ENCODE results near the gene IPO4. TPM values are rescaled to one million over a fixed set of nuclear protein-coding genes. Genes with fewer than 3 reads are reported as not detected.

Gene IPO4
- total and polyA plus RNA-seq, 2 of the 13 experiments (the other 11 are each of a cell fraction or from before 2014, with no cell fraction given), result 39.0 to 179 TPM

DNA sequence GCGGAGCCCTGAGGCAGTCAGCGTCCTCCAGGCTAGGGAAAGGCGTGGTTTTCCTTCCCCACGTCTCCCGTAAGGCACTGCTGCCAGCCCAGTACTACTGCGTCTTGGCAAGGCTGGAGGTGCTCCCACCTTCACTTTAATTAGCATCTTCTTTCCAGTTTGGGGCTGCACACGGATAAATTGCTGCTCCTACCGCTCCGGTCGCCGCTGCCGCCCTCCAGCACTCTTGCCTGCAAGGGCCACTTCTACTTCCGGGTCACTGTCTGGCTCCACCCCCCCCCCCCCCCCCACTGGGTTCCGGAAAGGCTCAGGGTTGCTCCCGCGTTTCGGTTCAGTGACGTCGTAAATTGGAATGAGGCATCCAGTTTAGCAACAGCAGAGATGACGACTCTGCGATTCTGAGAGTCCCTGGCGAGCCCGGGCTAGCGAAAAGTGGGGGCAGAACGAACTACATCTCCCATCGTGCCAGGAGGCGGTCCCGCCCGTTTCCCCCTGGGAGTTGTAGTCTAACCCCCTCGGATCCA lies 43.6 kb upstream of the IPO4 start, which contains the start of gene NEDD8 (continued):
- TF ChIP-seq, protein P1, sequence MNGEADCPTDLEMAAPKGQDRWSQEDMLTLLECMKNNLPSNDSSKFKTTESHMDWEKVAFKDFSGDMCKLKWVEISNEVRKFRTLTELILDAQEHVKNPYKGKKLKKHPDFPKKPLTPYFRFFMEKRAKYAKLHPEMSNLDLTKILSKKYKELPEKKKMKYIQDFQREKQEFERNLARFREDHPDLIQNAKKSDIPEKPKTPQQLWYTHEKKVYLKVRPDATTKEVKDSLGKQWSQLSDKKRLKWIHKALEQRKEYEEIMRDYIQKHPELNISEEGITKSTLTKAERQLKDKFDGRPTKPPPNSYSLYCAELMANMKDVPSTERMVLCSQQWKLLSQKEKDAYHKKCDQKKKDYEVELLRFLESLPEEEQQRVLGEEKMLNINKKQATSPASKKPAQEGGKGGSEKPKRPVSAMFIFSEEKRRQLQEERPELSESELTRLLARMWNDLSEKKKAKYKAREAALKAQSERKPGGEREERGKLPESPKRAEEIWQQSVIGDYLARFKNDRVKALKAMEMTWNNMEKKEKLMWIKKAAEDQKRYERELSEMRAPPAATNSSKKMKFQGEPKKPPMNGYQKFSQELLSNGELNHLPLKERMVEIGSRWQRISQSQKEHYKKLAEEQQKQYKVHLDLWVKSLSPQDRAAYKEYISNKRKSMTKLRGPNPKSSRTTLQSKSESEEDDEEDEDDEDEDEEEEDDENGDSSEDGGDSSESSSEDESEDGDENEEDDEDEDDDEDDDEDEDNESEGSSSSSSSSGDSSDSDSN (CRISPR knock-in tag; IDR thresholded peaks at IDR 0.05), result peak; percentile 79
- TF ChIP-seq ZNF12 (CRISPR knock-in tag; IDR thresholded peaks at IDR 0.05), result no peak
- no peak; the same call in 1 of the 2 replicates for TF ChIP-seq SNAPC2 (CRISPR knock-in tag; IDR thresholded peaks at IDR 0.05)
- no peak for TF ChIP-seq HDAC6 (IDR thresholded peaks at IDR 0.05; ENCODE audit: low read depth, low read length)
- TF ChIP-seq HMG20A (CRISPR knock-in tag; IDR thresholded peaks at IDR 0.05; ENCODE audit: borderline replicate concordance), result no peak; the same call in 1 of the 2 replicates
- 0 out of 2 replicates have a peak, but pooled peaks have one; percentile 61 for TF ChIP-seq HNRNPL (IDR thresholded peaks at IDR 0.05; ENCODE audit: low read depth, low read length)
- no peak for TF ChIP-seq MTF2 (CRISPR knock-in tag; IDR thresholded peaks at IDR 0.05; ENCODE audit: borderline replicate concordance)
- no peak for TF ChIP-seq ZNF570 (CRISPR knock-in tag; IDR thresholded peaks at IDR 0.05; ENCODE audit: borderline replicate concordance)
- peak; percentile 95 for TF ChIP-seq SUZ12 (IDR thresholded peaks at IDR 0.05; ENCODE audit: low read depth, low read length)
- TF ChIP-seq ZNF710 (CRISPR knock-in tag; IDR thresholded peaks at IDR 0.05; ENCODE audit: borderline replicate concordance), result no peak; the same call in 1 of the 2 replicates
- TF ChIP-seq ZNF629 (CRISPR knock-in tag; conservative IDR thresholded peaks at IDR 0.05), result no peak
- peak; percentile 94 for TF ChIP-seq ZNF564 (CRISPR knock-in tag; IDR thresholded peaks at IDR 0.05)
- TF ChIP-seq ATF3 (CRISPR knock-in tag; IDR thresholded peaks at IDR 0.05), result 0 out of 2 replicates have a peak, but pooled peaks have one; percentile 1
- peak; percentile 100 for TF ChIP-seq ZSCAN31 (CRISPR knock-in tag; IDR thresholded peaks at IDR 0.05; ENCODE audit: low read depth)
- peak; percentile 43; the same call in 1 of the 2 replicates for TF ChIP-seq ZFP36L2 (CRISPR knock-in tag; IDR thresholded peaks at IDR 0.05)
- TF ChIP-seq, protein P2, sequence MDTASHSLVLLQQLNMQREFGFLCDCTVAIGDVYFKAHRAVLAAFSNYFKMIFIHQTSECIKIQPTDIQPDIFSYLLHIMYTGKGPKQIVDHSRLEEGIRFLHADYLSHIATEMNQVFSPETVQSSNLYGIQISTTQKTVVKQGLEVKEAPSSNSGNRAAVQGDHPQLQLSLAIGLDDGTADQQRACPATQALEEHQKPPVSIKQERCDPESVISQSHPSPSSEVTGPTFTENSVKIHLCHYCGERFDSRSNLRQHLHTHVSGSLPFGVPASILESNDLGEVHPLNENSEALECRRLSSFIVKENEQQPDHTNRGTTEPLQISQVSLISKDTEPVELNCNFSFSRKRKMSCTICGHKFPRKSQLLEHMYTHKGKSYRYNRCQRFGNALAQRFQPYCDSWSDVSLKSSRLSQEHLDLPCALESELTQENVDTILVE (CRISPR knock-in tag; IDR thresholded peaks at IDR 0.05), result no peak
- TF ChIP-seq CHD2 (IDR thresholded peaks at IDR 0.05; ENCODE audit: low read depth, low read length), result peak; percentile 51; the same call in 1 of the 2 replicates
- no peak; the same call in 1 of the 2 replicates for TF ChIP-seq ZNF235 (CRISPR knock-in tag; IDR thresholded peaks at IDR 0.05; ENCODE audit: borderline replicate concordance)
- TF ChIP-seq PHF21A (CRISPR knock-in tag; IDR thresholded peaks at IDR 0.05), result no peak; the same call in 1 of the 2 replicates
- TF ChIP-seq ZNF468 (CRISPR knock-in tag; IDR thresholded peaks at IDR 0.05), result 0 out of 2 replicates have a peak, but pooled peaks have one; percentile 70
- no peak for TF ChIP-seq GTF3A (CRISPR knock-in tag; conservative IDR thresholded peaks at IDR 0.05)
- TF ChIP-seq ZNF674 (CRISPR knock-in tag; IDR thresholded peaks at IDR 0.05; ENCODE audit: low read depth), result peak; percentile 97; the same call in 1 of the 2 replicates
- peak; percentile 100 for TF ChIP-seq ZNF605 (CRISPR knock-in tag; IDR thresholded peaks at IDR 0.05)
- peak; percentile 84; the same call in 1 of the 2 replicates for TF ChIP-seq SMAD9 (CRISPR knock-in tag; IDR thresholded peaks at IDR 0.05)
- peak; percentile 73 for TF ChIP-seq ZFY (CRISPR knock-in tag; IDR thresholded peaks at IDR 0.05)
- TF ChIP-seq ZNF773 (CRISPR knock-in tag; IDR thresholded peaks at IDR 0.05; ENCODE audit: borderline replicate concordance), result no peak
- TF ChIP-seq ZNF160 (CRISPR knock-in tag; IDR thresholded peaks at IDR 0.05), result no peak

All from HepG2 (cell line).